IMR-90 (cell line): ENCODE data around the gene RSF1. TPM values are rescaled to one million over a fixed set of nuclear protein-coding genes. Genes with fewer than 3 reads are reported as not detected.

Experiments
- ATAC-seq: fragments of 200-7000 bp; cut with Tn5 transposase; 2 replicates; pipeline ENCODE4 v1.9.1; 2020; ENCODE audit warnings: low read depth, mild to moderate bottlenecking, moderate library complexity
- BruUV-seq: library from RNA; stranded (reverse); fragments of 400-500 nt; replicated peaks from 2 replicates; lab custom pipeline; 2021; lab: Mats Ljungman, UMichigan
- CTCF ChIA-PET: fragments of 300-600 bp; formaldehyde crosslinking; extraction: SDS; loops from one replicate; lab custom pipeline; 2021; ENCODE audit warnings: antibody characterized with exemption; lab: Yijun Ruan, JAX
- POLR2A ChIA-PET: fragments of 300-600 bp; sonication (Branson Sonifier 250); formaldehyde crosslinking; loops from one replicate; lab custom pipeline; 2022; ENCODE audit warnings: antibody characterized with exemption; ENCODE audit not compliant: unreplicated experiment; lab: Charles Lee
- DNase-seq: peaks from one replicate; pipeline ENCODE4 v3.0.0; 2013
- H2AFZ ChIP-seq: replicated peaks from 2 replicates; pipeline ENCODE3; 2013; ENCODE audit warnings: low read length, mild to moderate bottlenecking; ENCODE audit not compliant: poor library complexity
- H2AK5ac ChIP-seq: 2 replicates; pipeline ENCODE4 v1.6.1; 2013; ENCODE audit warnings: low read depth, low read length, inconsistent platforms
- H2AK9ac ChIP-seq: replicated peaks from 2 replicates; pipeline ENCODE3; 2013; ENCODE audit warnings: mild to moderate bottlenecking, low read depth, low read length, moderate library complexity; ENCODE audit not compliant: poor library complexity
- H2BK120ac ChIP-seq: 2 replicates; pipeline ENCODE4 v1.6.1; 2013; ENCODE audit warnings: low read depth, low read length, inconsistent platforms
- H2BK15ac ChIP-seq: 3 replicates; pipeline ENCODE4 v1.6.1; 2013; ENCODE audit warnings: low read depth, low read length, inconsistent platforms
- H2BK20ac ChIP-seq: 2 replicates; pipeline ENCODE4 v1.6.1; 2013; ENCODE audit warnings: low read depth, mild to moderate bottlenecking, inconsistent platforms, low read length, moderate library complexity
- H2BK5ac ChIP-seq: 2 replicates; pipeline ENCODE4 v1.6.1; 2013; ENCODE audit warnings: mild to moderate bottlenecking, low read depth, low read length, inconsistent platforms; ENCODE audit not compliant: poor library complexity, severe bottlenecking
- H3K14ac ChIP-seq: replicated peaks from 2 replicates; pipeline ENCODE4 v1.6.1; 2013; ENCODE audit warnings: low read depth, low read length, inconsistent platforms
- H3K18ac ChIP-seq: 2 replicates; pipeline ENCODE4 v1.6.1; 2013; ENCODE audit warnings: low read depth, low read length, control low read depth
- H3K23ac ChIP-seq: 2 replicates; pipeline ENCODE4 v1.6.1; 2013; ENCODE audit warnings: low read depth, low read length, inconsistent platforms
- H3K27ac ChIP-seq: 2 replicates; pipeline ENCODE4 v1.5.1; 2013; ENCODE audit warnings: mild to moderate bottlenecking, control low read depth, low read length; ENCODE audit not compliant: insufficient read depth
- H3K27me3 ChIP-seq: 2 replicates; pipeline ENCODE4 v1.6.1; 2013; ENCODE audit warnings: low read length; ENCODE audit not compliant: control insufficient read depth, insufficient read depth
- H3K36me3 ChIP-seq: 2 replicates; pipeline ENCODE4 v1.6.1; 2013; ENCODE audit warnings: low read length, mixed read lengths; ENCODE audit not compliant: control insufficient read depth, insufficient read depth
- H3K4ac ChIP-seq: 2 replicates; pipeline ENCODE4 v1.6.1; 2013; ENCODE audit warnings: low read depth, low read length, inconsistent platforms
- H3K4me1 ChIP-seq: 2 replicates; pipeline ENCODE4 v1.6.1; 2013; ENCODE audit warnings: low read length, mixed read lengths; ENCODE audit not compliant: control insufficient read depth, insufficient read depth
- H3K4me2 ChIP-seq: 2 replicates; pipeline ENCODE4 v1.6.1; 2013; ENCODE audit warnings: low read depth, mild to moderate bottlenecking, control low read depth, low read length, moderate library complexity
- H3K4me3 ChIP-seq: 2 replicates; pipeline ENCODE4 v1.5.1; 2013; ENCODE audit warnings: low read depth, mild to moderate bottlenecking, control low read depth, low read length, moderate library complexity; ENCODE audit not compliant: insufficient read depth
- H3K56ac ChIP-seq: 2 replicates; pipeline ENCODE4 v1.6.1; 2013; ENCODE audit warnings: low read length, inconsistent platforms; ENCODE audit not compliant: insufficient read depth; ENCODE audit errors: extremely low read depth
- H3K79me1 ChIP-seq, 2 experiments: 2 replicates each; pipeline ENCODE4 v1.6.1; 2013; ENCODE audit warnings: low read length in 2 of 2, inconsistent platforms in 1 of 2, low read depth in 1 of 2
- H3K9ac ChIP-seq: 2 replicates; pipeline ENCODE4 v1.6.1; 2013; ENCODE audit warnings: low read depth, low read length, control low read depth
- H3K9me1 ChIP-seq: 2 replicates; pipeline ENCODE4 v1.6.1; 2013; ENCODE audit warnings: low read length, inconsistent platforms; ENCODE audit not compliant: insufficient read depth
- H3K9me3 ChIP-seq: 2 replicates; pipeline ENCODE4 v1.6.1; 2013; ENCODE audit warnings: low read length; ENCODE audit not compliant: control insufficient read depth, insufficient read depth
- H4K20me1 ChIP-seq: 2 replicates; pipeline ENCODE4 v1.6.1; 2013; ENCODE audit warnings: low read length, inconsistent platforms; ENCODE audit not compliant: insufficient read depth
- H4K5ac ChIP-seq: 2 replicates; pipeline ENCODE4 v1.6.1; 2013; ENCODE audit warnings: mild to moderate bottlenecking, low read depth, low read length, control low read depth
- H4K8ac ChIP-seq, 2 experiments: 2 replicates each; pipeline ENCODE4 v1.6.1; 2013; ENCODE audit warnings: low read depth in 2 of 2, low read length in 2 of 2, control low read depth in 1 of 2, inconsistent platforms in 1 of 2
- H4K91ac ChIP-seq: 2 replicates; pipeline ENCODE4 v1.6.1; 2013; ENCODE audit warnings: low read depth, low read length, inconsistent platforms; ENCODE audit not compliant: insufficient read depth
- BHLHE40 ChIP-seq: fragments of 150-350 bp; IDR thresholded peaks from 2 replicates; pipeline ENCODE4 v1.6.1; 2016; ENCODE audit warnings: mild to moderate bottlenecking, low read depth, low read length
- CEBPB ChIP-seq: IDR thresholded peaks from 2 replicates; pipeline ENCODE4 v1.6.1; 2012; ENCODE audit warnings: low read depth, low read length, improper control_type of control experiment
- CHD1 ChIP-seq: IDR thresholded peaks from 2 replicates; pipeline ENCODE4 v1.6.1; 2012; ENCODE audit warnings: low read depth, low read length, improper control_type of control experiment
- CTCF ChIP-seq: conservative IDR thresholded peaks from 2 replicates; pipeline ENCODE4 v1.5.1; 2012; ENCODE audit warnings: mild to moderate bottlenecking, low read depth, low read length, improper control_type of control experiment
- FOS ChIP-seq: fragments of 150-350 bp; IDR thresholded peaks from 2 replicates; pipeline ENCODE4 v1.6.1; 2016; ENCODE audit warnings: low read depth, low read length
- MAFK ChIP-seq: IDR thresholded peaks from 2 replicates; pipeline ENCODE4 v1.6.1; 2012; ENCODE audit warnings: low read depth, low read length, improper control_type of control experiment
- MAZ ChIP-seq: IDR thresholded peaks from 2 replicates; pipeline ENCODE4 v1.6.1; 2012; ENCODE audit warnings: low read depth, mild to moderate bottlenecking, low read length, improper control_type of control experiment, moderate library complexity, borderline replicate concordance
- RAD21 ChIP-seq: IDR thresholded peaks from 2 replicates; pipeline ENCODE4 v1.6.1; 2012; ENCODE audit warnings: low read length, improper control_type of control experiment
- RCOR1 ChIP-seq: IDR thresholded peaks from 2 replicates; pipeline ENCODE4 v1.6.1; 2012; ENCODE audit warnings: mild to moderate bottlenecking, low read length, improper control_type of control experiment; ENCODE audit not compliant: insufficient replicate concordance
- RFX5 ChIP-seq: IDR thresholded peaks from 2 replicates; pipeline ENCODE4 v1.8.0; 2012; ENCODE audit warnings: low read depth, mild to moderate bottlenecking, low read length, moderate library complexity
- SMC3 ChIP-seq: fragments of 150-350 bp; IDR thresholded peaks from 2 replicates; pipeline ENCODE4 v1.6.1; 2016; ENCODE audit warnings: low read depth, mild to moderate bottlenecking, antibody characterized with exemption, low read length, moderate library complexity
- USF2 ChIP-seq: fragments of 150-350 bp; IDR thresholded peaks from 2 replicates; pipeline ENCODE4 v1.6.1; 2017; ENCODE audit warnings: mild to moderate bottlenecking, antibody characterized with exemption, low read length, low read depth
- WGBS, 2 experiments: methylation state at CpG; one replicate each; pipeline versions ENCODE4 v1.1.5 to v1.1.7; 2013; ENCODE audit warnings: missing lambda C conversion rate in 2 of 2; ENCODE audit not compliant: insufficient read length in 1 of 2; ENCODE audit errors: extremely low coverage in 2 of 2; 5-methylcytosine and 5-hydroxymethylcytosine counted together
- dilution Hi-C: fragments of 300-500 bp; cut with HindIII; formaldehyde crosslinking; loops from one replicate; pipeline ENCODE4 v1.14.3; 2018; ENCODE audit warnings: low sequenced_read_pairs; ENCODE audit not compliant: unreplicated experiment
- in situ Hi-C: fragments of 300-500 bp; cut with MboI; formaldehyde crosslinking; loops from 3 replicates; pipeline ENCODE4 v1.14.3; 2019; ENCODE audit warnings: low sequenced_read_pairs, inconsistent platforms, mixed read lengths
- intact Hi-C: fragments of 100-400 bp; cut with micrococcal nuclease; formaldehyde crosslinking; loops from 2 replicates; pipeline ENCODE4 v1.10.0; 2022
- polyA plus RNA-seq, 3 experiments: library from polyadenylated mRNA; depleted of rRNA; stranded (reverse); fragments of >200 nt; gene quantifications; 2 replicates each; pipeline ENCODE4 v1.2.3, GENCODE V29; 2012; ENCODE audit warnings: low replicate concordance in 1 of 3
- total RNA-seq: library from RNA; depleted of rRNA; stranded (reverse); fragments of >200 nt; gene quantifications from 2 replicates; pipeline ENCODE4 v1.2.3, GENCODE V29; 2012

The RSF1 gene
- total and polyA plus RNA-seq, 2 of the 4 experiments (the other 2 are of a cell fraction): 13.9 to 18.5 TPM

GRCh38 chr11:77753230-77753629, 67.3 kb downstream of the RSF1 start:
- no peaks in the 10 kb centered on the region for H3K9me3 ChIP-seq
- no peak overlapping the region for H3K4ac ChIP-seq
- peaks cover 7% of the 10 kb centered on the region for H3K4me1 ChIP-seq
- in situ Hi-C loops (no loop called here), dilution Hi-C loops (no loop called here), intact Hi-C loops (no loop called here)
- CTCF ChIA-PET: no interaction called here
- H2AK9ac ChIP-seq: no peak overlapping the region
- BruUV-seq: no TSS peak
- no peak overlapping the region for H3K18ac ChIP-seq
- H4K91ac ChIP-seq: no peak overlapping the region
- H4K8ac ChIP-seq: no peak overlapping the region
- TF ChIP-seq MAFK (no peak), RFX5 (no peak), CHD1 (no peak), FOS (no peak), SMC3 (no peak), RCOR1 (no peak), MAZ (no peak), CEBPB (no peak), RAD21 (no peak), USF2 (no peak), CTCF (no peak), BHLHE40 (no peak)
- H2AK5ac ChIP-seq: no peak overlapping the region
- DNase-seq (no peak), ATAC-seq (no peak)
- no peak overlapping the region for H3K14ac ChIP-seq
- H3K27me3 ChIP-seq: no peaks in the 10 kb centered on the region
- H2BK5ac ChIP-seq: no peak overlapping the region
- no peak overlapping the region for H3K23ac ChIP-seq
- no peak overlapping the region for H2BK20ac ChIP-seq
- H3K9ac ChIP-seq: no peak overlapping the region
- peaks cover 18% of the 10 kb centered on the region; the same call in 1 of the 2 replicates for H3K36me3 ChIP-seq
- peaks cover 5% of the 10 kb centered on the region; the same call in 1 of the 2 replicates for H3K9me1 ChIP-seq
- POLR2A ChIA-PET: interaction anchor here (0.6 kb wide), 1 partner anchor 227 kb away, joined by 9 read pairs; no protein-coding TSS in a partner anchor
- H3K56ac ChIP-seq: no peak overlapping the region
- H3K4me3 ChIP-seq: no peak overlapping the region
- no peak overlapping the region for H4K5ac ChIP-seq
- peaks cover 47 to 68% of the 10 kb centered on the region in 2 experiments for H3K79me1 ChIP-seq
- H4K20me1 ChIP-seq: peaks cover 23% of the 10 kb centered on the region
- no peak overlapping the region for H3K27ac ChIP-seq
- no peak overlapping the region for H2BK15ac ChIP-seq
- H2BK120ac ChIP-seq: no peak overlapping the region
- no peak overlapping the region for H2AFZ ChIP-seq
- no CpG with 5 or more reads among the region's 5 CpGs for WGBS, 2 experiments
- no peak overlapping the region for H3K4me2 ChIP-seq
